Measurements from ENCODE around the gene EIF3J.

- TF ChIP-seq POLR2A (IDR thresholded peaks at IDR 0.05) (no peak), CTCF (IDR thresholded peaks at IDR 0.05) (no peak), POLR2AphosphoS5 (IDR thresholded peaks at IDR 0.05) (no peak)
Measured at GRCh38 chr15:44519537-44519936, 17.4 kb upstream of the EIF3J start.
